Stimulated activated CD4-positive, alpha-beta T cell treated with anti-CD3 and anti-CD28 coated beads, Interleukin-1b, Interleukin-23, amount 100 ng/mL, for 4 hours (primary cell): ENCODE data around the gene PRTFDC1.
"Not testable (repeated sequence)": the region's sequence is repeated elsewhere in the genome, so short reads cannot be mapped to it uniquely, and the experiment has no call there.

Source experiments
- DNase-seq, 2 donors: peaks; one replicate each; pipeline ENCODE4 v3.0.0-alpha.2; 2020; ENCODE audit warnings: low read depth in 2 of 2

The PRTFDC1 gene

DNA sequence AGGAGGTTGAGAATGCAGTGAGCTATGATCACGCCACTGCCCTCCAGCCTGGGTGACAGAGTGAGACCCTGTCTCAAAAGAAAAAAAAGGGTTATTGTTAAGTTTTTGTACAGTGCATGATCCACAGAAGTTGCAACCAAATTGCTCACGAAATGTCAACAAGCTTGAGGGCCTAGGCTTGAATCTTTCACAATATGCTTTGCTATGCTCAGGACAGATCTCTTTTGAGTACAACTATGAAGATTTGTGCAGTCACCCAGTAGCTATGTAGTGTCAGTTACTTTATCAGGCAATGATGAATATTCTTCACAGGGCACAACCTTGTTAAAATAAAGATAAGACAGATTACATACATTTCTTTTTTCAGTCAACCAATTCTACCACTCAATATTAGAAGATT, 109.2 kb downstream of the PRTFDC1 start:
- DNase-seq: no peak

GRCh38 chr10:24842856-24843255, 109.5 kb downstream of the PRTFDC1 start:
- DNase-seq: no peak

- DNase-seq: no peak
Observed at GRCh38 chr10:24841530-24841929, 110.9 kb downstream of the PRTFDC1 start.

DNA sequence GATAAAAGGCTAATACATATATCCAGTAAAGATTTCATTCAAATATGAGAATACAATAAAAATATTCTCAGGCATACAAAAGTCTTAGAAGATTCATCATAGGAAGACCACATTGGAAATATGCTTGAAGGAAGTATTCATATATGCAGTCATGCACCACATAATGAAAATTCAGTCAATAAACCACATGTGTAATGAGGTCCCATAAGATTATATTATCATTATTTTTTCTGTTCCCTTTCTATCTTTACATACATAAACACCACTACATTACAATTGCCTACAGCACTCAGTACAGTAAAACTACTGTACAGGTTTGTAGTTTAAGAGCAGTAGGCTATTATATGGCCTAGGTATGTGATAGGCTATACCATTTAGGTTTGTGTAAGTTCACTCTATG, 111.6 kb downstream of the PRTFDC1 start:
- no peak for DNase-seq

DNA sequence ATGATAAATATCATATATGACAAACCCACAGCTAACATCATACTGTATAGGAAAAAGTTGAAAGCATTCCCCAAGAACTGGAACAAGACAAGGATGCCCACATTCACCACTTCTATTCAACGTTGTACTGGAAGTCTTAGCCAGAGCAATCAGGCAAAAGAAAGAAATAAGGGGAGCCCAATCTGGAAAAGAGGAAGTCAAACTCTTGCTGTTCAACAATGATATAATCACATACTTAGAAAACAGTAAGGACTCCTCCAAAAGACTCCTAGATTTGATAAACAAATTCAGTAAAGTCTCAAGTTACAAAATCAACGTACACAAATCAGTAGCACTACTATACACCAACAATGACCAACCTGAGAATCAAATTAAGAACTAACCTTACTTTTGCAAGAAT, 114.6 kb downstream of the PRTFDC1 start:
- not testable (repeated sequence) for DNase-seq

DNA sequence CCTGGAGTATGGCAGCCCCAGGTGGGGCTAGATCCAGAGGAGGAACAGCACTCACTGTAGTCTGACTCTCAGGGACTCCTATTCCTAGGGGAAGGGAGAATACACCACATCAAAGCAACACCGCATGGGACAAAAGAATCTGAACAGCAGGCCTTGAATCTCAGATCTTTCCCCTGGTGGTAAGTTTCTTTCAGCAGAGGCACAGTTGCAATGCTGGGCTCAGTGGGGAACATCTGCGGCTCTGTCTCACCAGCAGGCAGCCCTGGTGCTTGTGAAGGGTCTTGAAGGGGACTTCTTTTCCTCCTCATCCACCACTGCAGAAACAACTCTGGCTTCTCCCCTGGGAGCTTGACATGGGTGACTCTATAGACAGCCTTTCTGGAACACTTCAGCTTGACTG, 117.5 kb downstream of the PRTFDC1 start:
- DNase-seq: no peak

DNA sequence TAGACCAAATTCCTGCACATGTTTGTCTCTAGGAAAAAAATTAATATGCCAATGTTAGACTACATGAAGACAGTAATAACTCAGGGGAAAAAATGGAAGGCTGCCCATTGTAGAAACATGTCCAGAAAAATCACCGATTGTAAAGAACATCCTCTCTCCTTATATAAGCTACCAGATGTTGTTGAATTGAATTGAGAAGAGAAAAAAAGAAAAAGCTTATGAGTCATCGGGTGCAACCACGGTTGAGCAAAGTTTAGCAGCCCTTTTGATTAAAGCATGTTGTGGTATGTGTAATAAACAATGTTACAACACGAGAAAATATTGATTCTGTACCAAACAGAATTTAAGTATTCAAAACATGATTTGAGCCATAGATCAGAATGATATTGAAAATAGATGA, 126.4 kb downstream of the PRTFDC1 start:
- DNase-seq: no peak

DNA sequence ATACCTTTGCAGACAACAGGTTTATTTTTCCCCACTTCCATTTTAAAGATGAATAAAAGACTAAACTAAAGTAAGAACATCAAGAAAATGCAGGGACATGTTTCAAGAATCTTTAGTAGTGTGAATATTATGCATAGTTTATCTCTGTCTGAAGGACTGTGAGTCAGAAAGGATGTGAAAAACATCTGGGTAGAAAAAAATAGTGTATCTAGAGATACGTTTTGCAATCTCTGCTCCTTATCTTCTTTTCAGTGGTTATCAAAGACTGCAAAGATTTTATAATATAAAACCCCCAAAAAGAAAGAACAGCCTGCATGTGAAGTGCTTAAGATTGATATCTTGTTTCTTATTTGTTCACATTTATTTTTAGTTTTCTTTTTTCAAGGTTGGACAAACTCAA, 126.9 kb downstream of the PRTFDC1 start:
- DNase-seq: no peak

DNA sequence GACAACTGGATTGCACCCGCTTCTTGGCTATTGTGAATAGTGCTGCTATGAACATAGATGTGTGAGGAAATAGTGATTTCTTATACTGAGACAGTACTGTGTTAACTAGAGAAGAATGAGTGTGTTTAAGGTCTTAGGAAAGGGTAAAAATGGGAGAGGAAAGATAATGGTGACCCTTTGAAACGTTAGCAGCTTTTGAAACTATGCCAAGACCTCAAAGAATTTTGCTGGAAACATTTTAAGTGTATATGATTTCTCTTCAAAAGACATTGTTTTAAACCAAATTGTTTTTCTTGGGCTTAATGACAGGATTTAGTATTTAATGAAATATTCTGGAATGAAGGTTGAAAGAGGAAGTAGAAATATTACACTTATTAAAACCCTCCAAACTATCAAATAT, 127.9 kb downstream of the PRTFDC1 start:
- DNase-seq: no peak

- DNase-seq: no peak
Observed at GRCh38 chr10:24824124-24824523, 128.3 kb downstream of the PRTFDC1 start.

DNA sequence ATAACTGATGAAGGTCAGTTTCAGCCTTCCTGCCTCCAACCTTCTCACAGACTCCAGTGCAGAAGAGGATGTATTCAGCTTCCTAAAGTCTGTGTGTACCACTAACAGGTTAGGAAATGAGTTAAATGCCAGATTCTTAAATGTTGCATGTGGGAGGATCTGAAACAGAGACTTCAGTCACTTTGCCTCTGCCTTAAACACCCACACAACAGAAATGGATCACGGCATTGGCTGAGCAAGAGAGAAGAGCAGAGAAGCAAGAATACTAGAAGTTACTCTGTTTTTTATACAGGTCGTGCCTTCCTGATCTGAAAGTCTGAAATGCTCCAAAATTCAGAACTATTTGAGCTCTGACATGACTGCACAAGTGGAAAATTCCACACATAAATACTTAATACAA, 129.8 kb downstream of the PRTFDC1 start:
- DNase-seq: no peak

DNA sequence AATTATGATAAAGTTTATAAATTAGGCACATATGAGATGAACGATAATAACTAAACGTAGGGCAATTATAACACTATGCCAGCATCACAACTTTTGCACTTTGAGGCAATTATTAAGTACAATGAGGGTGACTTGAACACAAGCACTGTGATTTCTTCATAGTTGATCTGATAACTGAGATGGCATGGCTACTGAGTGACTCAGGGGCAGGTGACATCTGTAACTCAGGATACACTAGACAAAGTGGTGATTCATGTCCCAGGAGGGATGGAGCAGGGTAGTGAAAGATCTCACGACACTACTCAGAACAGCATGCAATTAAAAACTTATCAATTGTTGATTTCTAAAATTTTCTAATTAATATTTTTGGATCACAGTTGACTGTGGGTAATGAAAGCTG, 130.4 kb downstream of the PRTFDC1 start:
- DNase-seq: no peak

GRCh38 chr10:24816868-24817396, 135.5 kb downstream of the PRTFDC1 start:
- no peak for DNase-seq

GRCh38 chr10:24814568-24815313, 137.7 kb downstream of the PRTFDC1 start:
- no peak for DNase-seq

DNA sequence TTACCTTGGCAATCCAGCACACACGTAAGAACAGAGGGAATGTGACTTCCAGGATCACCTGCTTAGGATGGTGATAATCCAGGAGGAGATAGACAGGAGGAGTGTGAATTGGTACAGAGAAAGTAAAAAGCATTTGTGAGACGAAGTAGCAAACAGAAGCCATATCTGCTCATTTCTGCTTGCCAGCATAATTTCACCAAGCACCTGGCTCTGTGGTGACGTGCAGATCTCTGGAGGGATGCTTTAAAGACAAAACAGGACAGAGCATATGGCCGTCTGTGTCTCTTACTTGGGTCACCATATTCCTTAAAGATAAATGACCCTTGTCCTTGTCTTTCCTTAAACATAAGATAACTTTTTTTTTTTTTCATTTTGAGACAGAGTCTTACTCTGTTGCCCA, 138.6 kb downstream of the PRTFDC1 start:
- DNase-seq: no peak

DNA sequence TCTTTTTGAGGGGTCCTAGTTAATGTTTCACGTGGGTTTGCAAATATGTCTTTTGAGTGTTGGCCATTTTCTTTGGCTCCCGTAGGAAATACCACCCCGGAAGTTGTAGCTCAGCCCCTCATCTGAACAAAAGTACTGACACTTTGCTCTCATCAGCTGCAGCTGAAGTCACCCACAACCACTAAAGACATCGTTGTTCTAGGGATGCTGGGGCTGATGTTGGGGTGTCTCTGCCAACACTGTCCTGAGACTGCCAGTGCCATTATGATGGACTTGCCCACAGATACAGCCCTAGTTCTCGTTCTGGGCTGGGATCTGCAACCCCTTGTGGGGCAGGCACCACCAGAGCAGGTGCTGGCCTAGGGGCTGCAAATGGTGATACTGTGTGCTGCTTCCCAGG, 146.1 kb downstream of the PRTFDC1 start:
- no peak for DNase-seq

DNA sequence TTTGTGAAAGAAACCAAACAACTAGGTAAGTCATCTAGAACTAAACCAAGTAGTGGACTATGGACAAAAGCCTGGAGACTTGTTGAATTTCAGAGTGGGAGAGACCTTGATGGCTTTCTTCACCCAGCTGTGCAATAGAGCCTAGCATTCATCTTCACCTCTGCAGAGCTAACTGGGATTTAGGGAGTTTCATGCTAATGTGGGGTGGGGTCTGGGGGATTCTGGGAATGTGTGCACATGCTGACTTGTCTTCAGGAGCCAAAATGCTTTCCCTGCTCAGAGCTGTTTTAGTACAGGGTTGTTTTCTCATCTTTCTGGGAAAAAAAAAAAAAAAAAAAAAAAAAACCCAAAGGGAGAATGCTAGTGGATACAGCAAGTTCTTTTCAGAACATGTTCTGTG, 147.4 kb downstream of the PRTFDC1 start:
- DNase-seq: no peak

GRCh38 chr10:24804392-24804791, 148.0 kb downstream of the PRTFDC1 start:
- DNase-seq: no peak

DNA sequence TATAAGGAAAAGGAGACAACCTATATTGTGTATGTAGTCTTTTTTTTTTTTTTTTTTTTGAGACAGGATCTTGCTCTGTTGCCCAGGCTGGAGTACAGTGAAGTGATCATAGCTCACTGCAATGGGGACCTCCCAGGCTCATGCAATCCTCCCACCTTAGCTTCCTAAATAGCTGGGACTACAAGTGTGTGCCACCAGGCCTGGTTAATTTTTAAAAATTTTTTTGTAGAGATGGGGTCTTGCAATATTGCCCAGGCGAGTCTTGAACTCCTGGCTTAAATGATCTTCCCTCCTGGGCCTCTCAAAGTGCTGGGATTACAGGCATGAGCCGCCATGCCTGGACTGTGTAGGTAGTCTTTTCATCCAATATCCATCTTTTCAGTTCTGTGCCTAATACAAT, 150.0 kb downstream of the PRTFDC1 start:
- no peak for DNase-seq

GRCh38 chr10:24800861-24801260, 151.5 kb downstream of the PRTFDC1 start:
- no peak for DNase-seq
